ENCODE results near the gene IGF1.

- TF ChIP-seq CTCF (IDR thresholded peaks at IDR 0.05; ENCODE audit: borderline replicate concordance, extremely low read depth, low read length, poor library complexity, severe bottlenecking) (no peak), EZH2 (IDR thresholded peaks at IDR 0.05; ENCODE audit: borderline replicate concordance, low read depth, low read length, severe bottlenecking) (no peak)
Observed at GRCh38 chr12:102528111-102528510, 47.7 kb upstream of the IGF1 start.

Data from DND-41 (cell line).